Duodenal mucosa (tissue), 2 donors: ENCODE data around the gene PLEKHN1.
A peak's percentile ranks its signal among the peaks of the same experiment; 100 is the strongest.
"Not testable (repeated sequence)": the region's sequence is repeated elsewhere in the genome, so short reads cannot be mapped to it uniquely, and the experiment has no call there.

Source experiments
- H3K27ac ChIP-seq: one replicate; pipeline ENCODE4 v1.7.0; 2013; ENCODE audit warnings: low read depth, low read length
- H3K27me3 ChIP-seq, 2 donors: one replicate each; pipeline ENCODE4 v1.7.0; 2013; ENCODE audit warnings: low read length in 2 of 2, control low read depth in 1 of 2; ENCODE audit not compliant: insufficient read depth in 2 of 2, control insufficient read depth in 1 of 2
- H3K36me3 ChIP-seq, 2 donors: one replicate each; pipeline ENCODE4 v1.7.0; 2013; ENCODE audit warnings: low read length in 2 of 2, control low read depth in 1 of 2; ENCODE audit not compliant: insufficient read depth in 2 of 2, control insufficient read depth in 1 of 2
- H3K4me1 ChIP-seq, 2 donors: one replicate each; pipeline ENCODE4 v1.7.0; 2013; ENCODE audit warnings: low read length in 2 of 2, control low read depth in 1 of 2; ENCODE audit not compliant: insufficient read depth in 2 of 2, control insufficient read depth in 1 of 2
- H3K4me3 ChIP-seq, 2 donors: one replicate each; pipeline ENCODE4 v1.7.0; 2013; ENCODE audit warnings: low read length in 2 of 2, low read depth in 1 of 2
- H3K9ac ChIP-seq, 2 donors: one replicate each; pipeline ENCODE4 v1.7.0; 2013; ENCODE audit warnings: low read length in 2 of 2, low read depth in 1 of 2
- H3K9me3 ChIP-seq, 2 donors: one replicate each; pipeline ENCODE4 v1.7.0; 2013; ENCODE audit warnings: low read length in 2 of 2, control low read depth in 1 of 2; ENCODE audit not compliant: control insufficient read depth in 1 of 2

The PLEKHN1 gene

DNA sequence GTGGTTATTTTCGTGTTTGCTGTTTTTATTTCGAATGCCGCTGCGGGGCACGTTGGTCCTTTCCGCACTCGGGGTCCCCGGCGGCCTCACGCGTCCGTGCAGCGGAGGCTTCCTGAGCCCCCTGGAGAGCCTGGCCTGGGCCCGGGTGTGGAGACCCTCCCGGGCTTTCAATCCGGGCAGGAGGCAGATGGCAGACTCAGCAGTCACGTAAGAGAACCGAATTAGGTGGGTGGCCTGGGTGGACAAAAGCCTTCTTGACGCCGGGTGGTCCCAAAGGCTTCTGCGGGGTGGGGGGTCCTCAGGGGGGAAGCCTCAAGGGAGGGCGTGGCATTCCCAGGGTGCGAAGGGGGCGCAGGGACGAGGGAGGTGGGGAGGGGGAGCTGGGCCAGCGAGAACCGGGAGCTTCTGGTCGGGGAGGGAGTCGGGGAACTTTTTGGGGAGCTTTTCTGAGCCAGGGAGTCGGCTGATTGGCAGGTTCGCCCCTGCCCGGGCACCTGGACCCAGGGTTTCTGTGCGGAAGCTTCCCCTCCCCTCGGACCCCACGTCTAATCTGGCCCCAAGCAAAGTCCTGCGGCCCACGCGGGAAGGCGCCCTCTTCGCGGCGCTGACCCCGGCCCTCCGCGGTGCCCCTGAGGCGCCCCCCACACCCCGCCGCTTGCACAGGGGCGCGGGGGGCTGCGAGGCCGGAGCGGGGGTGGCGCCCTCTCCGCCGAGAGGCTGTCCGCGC lies 34.9 kb downstream of the PLEKHN1 start:
- H3K4me3 ChIP-seq, result peak overlapping the region; percentile 61 to 62
- H3K27ac ChIP-seq, result peak overlapping the region; percentile 10
- peaks cover 35 to 58% of the 10 kb centered on the region in 2 donors for H3K27me3 ChIP-seq
- H3K36me3 ChIP-seq, result no peaks in the 10 kb centered on the region
- peak overlapping the region in 1 of 2 donors; percentile 54 for H3K9ac ChIP-seq
- no peaks in the 10 kb centered on the region for H3K9me3 ChIP-seq
- H3K4me1 ChIP-seq, result peaks cover 18 to 25% of the 10 kb centered on the region in 2 donors

DNA sequence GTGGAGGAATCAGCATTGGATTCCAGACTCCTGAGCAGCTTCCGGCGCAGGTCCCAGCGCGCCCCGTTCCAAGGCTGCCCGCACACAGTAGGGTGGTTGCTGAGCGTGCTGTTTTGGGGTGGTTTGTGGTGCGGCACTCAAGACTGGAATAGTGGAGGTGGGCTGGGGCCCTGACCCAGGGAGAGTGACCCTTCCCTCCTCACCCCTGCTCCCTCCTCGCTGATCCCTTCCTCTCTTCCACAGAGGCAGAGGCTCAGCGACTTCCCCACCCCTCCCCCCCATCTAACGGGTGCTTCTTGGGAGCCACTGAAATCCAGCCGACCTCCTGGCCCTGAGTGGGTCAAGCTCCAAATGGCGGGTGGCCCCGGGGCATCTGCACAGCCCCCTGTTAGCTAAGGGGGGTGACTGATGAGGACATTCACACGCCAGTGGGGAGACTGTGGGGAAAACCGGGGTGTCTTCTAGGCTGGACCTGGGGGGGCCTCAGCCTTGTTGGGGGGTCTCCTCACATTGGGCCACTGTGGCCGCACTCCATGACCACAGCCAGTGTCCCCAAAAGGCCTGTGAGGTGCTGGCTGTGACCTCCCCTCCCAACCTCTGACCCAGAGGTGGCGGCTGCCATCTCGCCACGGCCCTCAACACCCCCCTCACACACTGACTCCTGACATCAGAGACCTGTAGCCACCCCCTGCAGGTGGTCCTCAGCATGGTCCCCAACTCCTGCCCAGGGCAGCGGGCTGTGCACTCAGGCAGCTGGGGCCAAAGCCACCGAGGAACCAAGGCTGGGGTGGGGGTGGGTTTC lies 37.5 kb downstream of the PLEKHN1 start:
- Histone ChIP-seq H3K36me3 (no peaks in the 10 kb centered on the region), H3K4me1 (peaks cover 18 to 32% of the 10 kb centered on the region in 2 donors), H3K27me3 (peaks cover 27 to 48% of the 10 kb centered on the region in 2 donors), H3K9ac (no peak overlapping the region), H3K9me3 (no peaks in the 10 kb centered on the region), H3K4me3 (no peak overlapping the region), H3K27ac (no peak overlapping the region)

DNA sequence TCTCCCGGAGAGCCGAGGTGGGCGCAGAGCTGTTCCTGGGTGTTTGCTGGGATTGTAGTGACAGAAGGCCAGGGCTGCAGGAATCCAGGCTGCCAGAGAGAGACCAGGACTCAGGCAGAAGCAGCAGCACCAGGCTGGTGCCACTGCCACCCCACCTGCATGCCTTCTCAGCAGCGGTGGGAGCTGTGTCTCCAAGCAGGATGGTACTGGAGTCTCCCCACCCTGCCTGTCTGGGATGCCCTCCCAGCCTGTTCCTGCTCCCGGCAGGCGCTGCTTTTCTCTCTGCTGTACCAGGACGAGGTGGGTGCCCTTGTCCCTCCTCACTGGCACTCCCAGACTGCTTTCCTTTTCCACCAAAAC lies 38.1 kb downstream of the PLEKHN1 start:
- Histone ChIP-seq H3K9me3 (no peaks in the 10 kb centered on the region), H3K4me1 (peaks cover 18 to 32% of the 10 kb centered on the region in 2 donors), H3K27ac (no peak overlapping the region), H3K36me3 (no peaks in the 10 kb centered on the region), H3K27me3 (peaks cover 27 to 48% of the 10 kb centered on the region in 2 donors), H3K9ac (peak overlapping the region in 1 of 2 donors; percentile 4), H3K4me3 (no peak overlapping the region)

DNA sequence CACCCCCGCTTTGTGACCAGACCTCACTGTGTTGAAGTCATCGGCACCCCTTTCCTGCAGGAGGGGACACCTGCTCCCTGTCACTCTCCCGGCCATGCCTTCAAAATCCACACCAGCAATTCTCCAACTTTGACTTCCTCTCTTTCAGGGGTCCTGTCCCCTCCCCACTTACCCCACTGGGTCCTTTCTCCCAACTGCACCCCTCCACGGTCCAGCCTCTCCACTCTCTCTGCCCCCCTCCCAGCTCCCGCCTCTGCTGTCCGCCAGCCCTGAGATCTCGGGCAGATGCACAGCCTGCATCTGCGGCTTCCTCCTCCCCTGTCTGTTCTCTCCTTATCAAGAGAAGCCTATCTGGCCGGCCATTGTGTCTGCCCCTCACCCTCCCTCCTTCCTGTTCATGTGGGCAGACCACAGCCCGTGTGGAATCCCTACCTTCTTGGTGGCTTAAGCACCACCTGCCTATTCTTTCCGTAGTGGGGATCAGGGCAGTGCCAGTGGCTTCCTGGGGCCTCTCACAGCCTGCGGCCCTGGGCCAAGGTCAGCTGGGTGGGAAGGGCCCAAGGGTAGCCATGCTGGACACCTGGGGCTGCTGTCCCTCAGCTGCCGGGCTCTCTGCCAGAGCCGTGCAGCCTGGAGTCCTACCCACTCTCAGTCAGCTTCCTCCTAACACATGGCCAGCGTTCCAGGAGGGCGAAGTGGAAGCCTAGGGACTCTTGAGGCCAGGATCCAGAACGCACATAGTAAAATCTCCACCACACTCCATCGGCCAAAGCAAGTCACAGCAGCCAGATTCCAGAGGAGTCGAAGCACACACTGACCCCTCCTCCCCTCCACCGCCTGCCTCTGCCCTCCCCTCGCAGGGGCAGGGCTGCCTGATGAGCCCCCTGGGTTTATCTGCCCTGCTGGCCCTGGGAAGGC lies 38.8 kb downstream of the PLEKHN1 start:
- peaks cover 27 to 48% of the 10 kb centered on the region in 2 donors for H3K27me3 ChIP-seq
- peak overlapping the region; percentile 20 for H3K27ac ChIP-seq
- H3K4me3 ChIP-seq, result peak overlapping the region in 1 of 2 donors; percentile 22
- H3K9me3 ChIP-seq, result no peaks in the 10 kb centered on the region
- peaks cover 18 to 32% of the 10 kb centered on the region in 2 donors for H3K4me1 ChIP-seq
- H3K36me3 ChIP-seq, result no peaks in the 10 kb centered on the region
- peak overlapping the region in 1 of 2 donors; percentile 4 for H3K9ac ChIP-seq

DNA sequence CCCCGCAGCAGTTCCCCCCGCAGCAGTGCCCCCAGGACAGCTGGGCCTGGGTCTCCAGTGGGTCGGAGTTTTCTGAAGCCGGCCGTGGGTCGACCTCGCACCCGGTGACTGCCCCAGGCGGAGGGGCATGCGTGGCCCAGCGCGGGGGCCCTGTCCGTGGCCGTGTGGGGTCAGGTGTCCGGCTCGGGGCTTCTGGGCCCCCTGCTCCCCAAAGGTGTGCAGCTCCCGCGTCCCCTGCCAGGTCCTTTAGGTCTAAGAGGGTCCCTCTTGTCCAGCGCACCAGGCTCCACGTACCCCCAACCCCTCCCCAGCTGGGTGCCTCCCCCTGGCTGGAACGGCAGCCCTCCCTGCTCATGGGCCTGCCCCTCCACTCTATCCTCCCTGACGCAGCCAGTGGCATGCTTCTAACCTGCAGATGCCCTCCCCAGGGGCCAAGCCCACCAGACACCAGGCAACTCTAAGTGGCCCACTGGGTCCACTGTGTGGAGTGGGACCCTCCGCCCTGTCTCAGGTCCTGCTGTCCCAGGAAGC lies 39.6 kb downstream of the PLEKHN1 start:
- H3K36me3 ChIP-seq, result no peaks in the 10 kb centered on the region
- H3K4me1 ChIP-seq, result peaks cover 15 to 32% of the 10 kb centered on the region in 2 donors
- H3K4me3 ChIP-seq, result peak overlapping the region; percentile 28 to 35
- H3K27ac ChIP-seq, result peak overlapping the region; percentile 51
- peaks cover 24 to 44% of the 10 kb centered on the region in 2 donors for H3K27me3 ChIP-seq
- peak overlapping the region in 1 of 2 donors; percentile 54 for H3K9ac ChIP-seq
- H3K9me3 ChIP-seq, result no peaks in the 10 kb centered on the region

DNA sequence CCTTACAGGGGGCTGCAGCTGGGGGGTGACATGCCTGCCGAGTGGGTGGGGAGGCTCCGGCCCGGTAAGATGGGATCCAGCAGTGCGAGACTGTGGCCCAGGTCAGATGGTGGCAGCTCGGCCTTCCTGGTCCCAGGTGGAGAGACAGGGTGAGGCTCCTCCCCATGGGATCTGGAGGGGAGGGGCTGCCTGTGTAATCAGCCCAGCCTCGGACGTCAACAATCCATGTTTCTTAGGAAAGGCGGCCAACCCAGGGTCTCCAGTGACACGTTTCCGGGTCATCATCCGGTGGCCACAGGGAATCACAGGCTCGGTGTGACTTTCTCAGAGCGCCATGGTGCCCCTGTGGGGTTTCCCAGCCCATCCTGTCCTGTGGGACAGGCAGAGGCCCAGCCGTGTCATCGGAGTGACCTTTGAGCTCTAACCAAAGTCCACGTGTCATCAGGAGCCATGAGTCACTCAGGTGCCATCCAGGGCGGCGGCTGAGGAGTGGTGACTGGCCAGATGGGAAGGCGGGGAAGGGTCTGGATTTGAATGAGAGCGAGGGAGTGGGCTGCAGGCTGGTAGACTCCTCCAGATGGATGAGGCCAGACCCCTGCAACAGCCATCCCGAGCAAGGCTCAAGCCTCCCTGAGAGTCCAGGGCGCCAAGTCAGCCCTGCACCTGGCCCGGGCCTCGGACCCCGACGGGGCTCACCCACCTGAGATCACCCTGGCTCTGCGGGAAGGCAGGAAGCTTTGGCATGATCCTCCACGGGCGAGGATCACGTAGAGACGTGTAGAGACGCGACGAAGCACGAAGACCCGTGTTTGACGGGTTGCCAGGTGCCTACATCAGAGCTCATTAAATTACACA lies 40.2 kb downstream of the PLEKHN1 start:
- peak overlapping the region; percentile 51 for H3K27ac ChIP-seq
- H3K36me3 ChIP-seq, result no peaks in the 10 kb centered on the region
- H3K27me3 ChIP-seq, result peaks cover 17 to 38% of the 10 kb centered on the region in 2 donors
- no peaks in the 10 kb centered on the region for H3K9me3 ChIP-seq
- H3K4me1 ChIP-seq, result peaks cover 11 to 27% of the 10 kb centered on the region in 2 donors
- H3K9ac ChIP-seq, result peak overlapping the region in 1 of 2 donors; percentile 54
- H3K4me3 ChIP-seq, result peak overlapping the region; percentile 28 to 35

DNA sequence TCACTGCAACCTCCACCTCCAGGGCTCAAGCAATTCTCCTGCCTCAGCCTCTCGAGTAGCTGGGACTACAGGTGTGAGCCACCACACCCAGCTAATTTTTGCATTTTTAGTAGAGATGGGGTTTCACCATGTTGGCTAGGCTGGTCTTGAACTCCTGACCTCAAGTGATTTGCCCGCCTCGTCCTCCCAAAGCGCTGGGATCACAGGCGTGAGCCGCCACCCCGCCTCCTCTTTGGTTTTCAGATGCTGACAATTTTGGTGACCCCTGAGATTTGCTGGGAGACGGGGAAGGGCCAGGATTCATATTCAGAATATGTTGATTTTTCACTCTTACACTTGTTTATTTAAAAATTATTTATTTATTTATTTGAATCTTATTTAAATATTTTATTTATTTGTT lies 43.8 kb downstream of the PLEKHN1 start:
- not testable (repeated sequence) for H3K27ac ChIP-seq, H3K36me3 ChIP-seq, H3K4me3 ChIP-seq, H3K9me3 ChIP-seq, H3K9ac ChIP-seq
- Histone ChIP-seq H3K4me1 (peaks cover 12 to 31% of the 10 kb centered on the region in 2 donors), H3K27me3 (peaks cover under 1 to 15% of the 10 kb centered on the region in 2 donors)

DNA sequence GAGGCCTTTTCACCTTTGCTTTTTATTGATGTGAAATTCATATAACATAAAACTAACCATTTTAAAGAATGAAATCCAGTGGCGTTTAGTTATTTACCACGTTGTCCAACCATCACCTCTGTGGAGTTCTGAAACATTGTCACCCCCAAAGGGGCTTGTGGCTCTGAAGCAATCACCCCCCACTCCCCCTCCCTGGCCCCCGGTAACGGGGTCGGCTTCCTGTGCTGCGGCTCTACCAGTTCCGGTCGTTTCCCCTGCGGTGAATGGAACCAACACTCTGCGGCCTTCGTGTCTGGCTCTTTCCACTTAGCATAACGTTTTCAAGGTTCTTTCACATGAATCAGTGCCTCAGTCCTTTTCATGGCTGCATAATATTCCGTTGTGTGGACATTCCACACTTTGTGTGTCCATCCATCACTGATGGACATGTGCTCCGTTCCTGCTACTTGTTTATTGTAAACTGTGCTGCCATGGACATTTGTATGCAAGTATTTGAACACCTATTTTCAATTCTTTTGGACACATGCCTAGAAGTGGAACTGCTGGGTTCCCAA lies 45.2 kb downstream of the PLEKHN1 start:
- Histone ChIP-seq H3K9me3 (no peaks in the 10 kb centered on the region), H3K4me3 (no peak overlapping the region), H3K27me3 (peaks cover 0 to 5% of the 10 kb centered on the region in 2 donors), H3K36me3 (no peaks in the 10 kb centered on the region), H3K4me1 (peaks cover 6 to 18% of the 10 kb centered on the region in 2 donors), H3K27ac (no peak overlapping the region), H3K9ac (no peak overlapping the region)

DNA sequence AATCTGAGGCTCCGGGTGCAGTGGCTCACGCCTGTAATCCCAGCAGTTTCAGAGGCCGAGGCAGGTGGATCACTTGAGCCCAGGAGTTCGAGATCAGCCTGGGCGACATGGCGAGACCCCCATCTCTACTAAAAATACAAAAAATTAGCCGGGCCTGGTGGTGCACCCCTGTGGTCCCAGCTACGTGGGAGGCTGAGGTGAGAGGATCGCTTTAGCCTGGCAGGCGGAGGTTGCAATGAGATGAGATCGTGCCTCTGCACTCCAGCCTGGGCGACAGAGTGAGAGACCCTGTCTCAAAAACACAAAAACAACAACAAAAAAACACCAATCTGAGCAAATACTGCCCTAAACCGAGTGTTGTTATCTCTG lies 46.4 kb downstream of the PLEKHN1 start:
- Histone ChIP-seq H3K9ac (peak overlapping the region; percentile 90 to 93), H3K4me1 (peaks cover 6 to 13% of the 10 kb centered on the region in 2 donors), H3K4me3 (peak overlapping the region; percentile 65 to 77), H3K27ac (peak overlapping the region; percentile 60)
- H3K27me3 ChIP-seq, H3K36me3 ChIP-seq, H3K9me3 ChIP-seq: not testable (repeated sequence)
